K562 (cell line): ENCODE data around the gene ADIPOR1.
A peak's percentile ranks its signal among the peaks of the same experiment; 100 is the strongest.

Source experiments
- GABPB1 ChIP-seq: sonication (generic); formaldehyde crosslinking; IDR thresholded peaks from 2 replicates; pipeline ENCODE4 v1.8.0; 2022; ENCODE audit warnings: mild to moderate bottlenecking, missing genetic modification reagents
- POLR2A ChIP-seq: fragments of 450-650 bp; conservative IDR thresholded peaks from 2 replicates; pipeline ENCODE4 v1.6.1; 2016
- ZNF263 ChIP-seq: sonication (generic); formaldehyde crosslinking; IDR thresholded peaks from 2 replicates; pipeline ENCODE4 v1.8.0; 2022; ENCODE audit warnings: mild to moderate bottlenecking, missing genetic modification reagents, borderline replicate concordance
- TF ChIP-seq, protein P1 (sequence below), 3 experiments: IDR thresholded peaks in 2 of 3; conservative IDR thresholded peaks in 1 of 3; 2 replicates each; pipeline ENCODE4 v1.5.1; 2011 to 2012; ENCODE audit warnings: low read length in 3 of 3, mild to moderate bottlenecking in 3 of 3, control low read depth in 2 of 3, improper control_type of control experiment in 1 of 3, inconsistent platforms in 1 of 3, low read depth in 1 of 3, mixed read lengths in 1 of 3, moderate library complexity in 1 of 3; ENCODE audit not compliant: insufficient read depth in 2 of 3
- TF ChIP-seq, protein P2 (sequence below): sonication (generic); formaldehyde crosslinking; IDR thresholded peaks from 2 replicates; pipeline ENCODE4 v1.9.0; 2022; ENCODE audit warnings: mild to moderate bottlenecking, missing genetic modification reagents
- TF ChIP-seq, protein P3 (sequence below): sonication (generic); formaldehyde crosslinking; IDR thresholded peaks from 2 replicates; pipeline ENCODE4 v1.8.1; 2023; ENCODE audit warnings: mild to moderate bottlenecking, missing genetic modification reagents, moderate library complexity
- TF ChIP-seq, protein P4 (sequence below): fragments of 200-600 bp; sonication (generic); IDR thresholded peaks from one replicate; pipeline ENCODE4 v1.6.1; 2012; ENCODE audit warnings: mild to moderate bottlenecking, low read depth, low read length, inconsistent platforms

DNA sequence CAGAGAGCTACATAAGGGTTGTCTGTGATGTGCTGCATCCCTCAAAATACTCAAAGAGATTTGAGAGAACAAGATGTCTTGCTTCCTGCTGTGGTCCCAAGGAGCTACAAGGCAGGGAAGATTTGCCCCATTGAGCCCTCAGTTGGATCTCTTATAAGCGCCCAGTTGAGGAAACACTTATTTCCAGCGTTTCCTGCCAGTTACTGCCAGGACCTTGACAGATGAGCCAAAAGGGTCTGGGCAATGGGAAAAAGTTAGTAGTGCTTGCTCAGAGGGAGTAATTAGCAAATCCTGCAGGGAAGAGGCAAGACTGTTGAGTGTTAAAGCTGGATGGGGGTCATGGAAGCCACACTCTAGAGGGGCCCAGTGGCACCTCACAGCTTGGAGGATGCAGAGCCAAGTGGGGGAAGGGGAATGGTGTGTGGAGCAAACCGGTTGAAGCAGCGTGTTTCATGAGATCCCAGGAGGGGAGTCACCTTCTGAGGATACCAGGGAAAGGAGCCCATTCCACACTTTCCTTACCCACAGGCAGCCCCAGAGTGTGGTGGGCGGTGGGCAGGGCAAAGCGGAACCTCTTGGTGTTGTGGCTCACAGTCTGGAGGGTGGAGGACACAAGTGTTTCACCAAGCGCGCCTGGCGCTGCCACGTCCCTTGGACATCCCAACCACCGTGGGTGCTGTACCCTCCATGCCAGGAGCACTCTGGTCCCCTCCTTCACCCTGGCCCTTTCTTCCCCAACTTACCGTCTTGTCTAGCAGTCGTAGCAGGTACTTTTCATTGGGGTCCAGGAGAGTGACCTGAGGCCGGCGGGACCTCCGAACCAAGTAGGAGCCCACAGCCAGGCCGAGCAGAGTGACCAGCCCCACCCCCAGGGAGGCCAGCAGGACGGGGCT is 8.1 kb upstream of the ADIPOR1 start:
- TF ChIP-seq, protein P1, sequence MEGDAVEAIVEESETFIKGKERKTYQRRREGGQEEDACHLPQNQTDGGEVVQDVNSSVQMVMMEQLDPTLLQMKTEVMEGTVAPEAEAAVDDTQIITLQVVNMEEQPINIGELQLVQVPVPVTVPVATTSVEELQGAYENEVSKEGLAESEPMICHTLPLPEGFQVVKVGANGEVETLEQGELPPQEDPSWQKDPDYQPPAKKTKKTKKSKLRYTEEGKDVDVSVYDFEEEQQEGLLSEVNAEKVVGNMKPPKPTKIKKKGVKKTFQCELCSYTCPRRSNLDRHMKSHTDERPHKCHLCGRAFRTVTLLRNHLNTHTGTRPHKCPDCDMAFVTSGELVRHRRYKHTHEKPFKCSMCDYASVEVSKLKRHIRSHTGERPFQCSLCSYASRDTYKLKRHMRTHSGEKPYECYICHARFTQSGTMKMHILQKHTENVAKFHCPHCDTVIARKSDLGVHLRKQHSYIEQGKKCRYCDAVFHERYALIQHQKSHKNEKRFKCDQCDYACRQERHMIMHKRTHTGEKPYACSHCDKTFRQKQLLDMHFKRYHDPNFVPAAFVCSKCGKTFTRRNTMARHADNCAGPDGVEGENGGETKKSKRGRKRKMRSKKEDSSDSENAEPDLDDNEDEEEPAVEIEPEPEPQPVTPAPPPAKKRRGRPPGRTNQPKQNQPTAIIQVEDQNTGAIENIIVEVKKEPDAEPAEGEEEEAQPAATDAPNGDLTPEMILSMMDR (IDR thresholded peaks at IDR 0.05 in 2 of 3, conservative IDR thresholded peaks at IDR 0.05 in 1 of 3; ENCODE audit: insufficient read depth in 2 of 3, low read depth in 1 of 3, low read length in 3 of 3), result no peak
- TF ChIP-seq, protein P2, sequence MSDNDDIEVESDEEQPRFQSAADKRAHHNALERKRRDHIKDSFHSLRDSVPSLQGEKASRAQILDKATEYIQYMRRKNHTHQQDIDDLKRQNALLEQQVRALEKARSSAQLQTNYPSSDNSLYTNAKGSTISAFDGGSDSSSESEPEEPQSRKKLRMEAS (CRISPR knock-in tag), result no peak
- TF ChIP-seq POLR2A (no peak), ZNF263 (no peak), GABPB1 (CRISPR knock-in tag) (peak; percentile 10; the same call in 1 of the 2 replicates)
- TF ChIP-seq, protein P3, sequence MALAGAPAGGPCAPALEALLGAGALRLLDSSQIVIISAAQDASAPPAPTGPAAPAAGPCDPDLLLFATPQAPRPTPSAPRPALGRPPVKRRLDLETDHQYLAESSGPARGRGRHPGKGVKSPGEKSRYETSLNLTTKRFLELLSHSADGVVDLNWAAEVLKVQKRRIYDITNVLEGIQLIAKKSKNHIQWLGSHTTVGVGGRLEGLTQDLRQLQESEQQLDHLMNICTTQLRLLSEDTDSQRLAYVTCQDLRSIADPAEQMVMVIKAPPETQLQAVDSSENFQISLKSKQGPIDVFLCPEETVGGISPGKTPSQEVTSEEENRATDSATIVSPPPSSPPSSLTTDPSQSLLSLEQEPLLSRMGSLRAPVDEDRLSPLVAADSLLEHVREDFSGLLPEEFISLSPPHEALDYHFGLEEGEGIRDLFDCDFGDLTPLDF (CRISPR knock-in tag), result no peak
- TF ChIP-seq, protein P4, sequence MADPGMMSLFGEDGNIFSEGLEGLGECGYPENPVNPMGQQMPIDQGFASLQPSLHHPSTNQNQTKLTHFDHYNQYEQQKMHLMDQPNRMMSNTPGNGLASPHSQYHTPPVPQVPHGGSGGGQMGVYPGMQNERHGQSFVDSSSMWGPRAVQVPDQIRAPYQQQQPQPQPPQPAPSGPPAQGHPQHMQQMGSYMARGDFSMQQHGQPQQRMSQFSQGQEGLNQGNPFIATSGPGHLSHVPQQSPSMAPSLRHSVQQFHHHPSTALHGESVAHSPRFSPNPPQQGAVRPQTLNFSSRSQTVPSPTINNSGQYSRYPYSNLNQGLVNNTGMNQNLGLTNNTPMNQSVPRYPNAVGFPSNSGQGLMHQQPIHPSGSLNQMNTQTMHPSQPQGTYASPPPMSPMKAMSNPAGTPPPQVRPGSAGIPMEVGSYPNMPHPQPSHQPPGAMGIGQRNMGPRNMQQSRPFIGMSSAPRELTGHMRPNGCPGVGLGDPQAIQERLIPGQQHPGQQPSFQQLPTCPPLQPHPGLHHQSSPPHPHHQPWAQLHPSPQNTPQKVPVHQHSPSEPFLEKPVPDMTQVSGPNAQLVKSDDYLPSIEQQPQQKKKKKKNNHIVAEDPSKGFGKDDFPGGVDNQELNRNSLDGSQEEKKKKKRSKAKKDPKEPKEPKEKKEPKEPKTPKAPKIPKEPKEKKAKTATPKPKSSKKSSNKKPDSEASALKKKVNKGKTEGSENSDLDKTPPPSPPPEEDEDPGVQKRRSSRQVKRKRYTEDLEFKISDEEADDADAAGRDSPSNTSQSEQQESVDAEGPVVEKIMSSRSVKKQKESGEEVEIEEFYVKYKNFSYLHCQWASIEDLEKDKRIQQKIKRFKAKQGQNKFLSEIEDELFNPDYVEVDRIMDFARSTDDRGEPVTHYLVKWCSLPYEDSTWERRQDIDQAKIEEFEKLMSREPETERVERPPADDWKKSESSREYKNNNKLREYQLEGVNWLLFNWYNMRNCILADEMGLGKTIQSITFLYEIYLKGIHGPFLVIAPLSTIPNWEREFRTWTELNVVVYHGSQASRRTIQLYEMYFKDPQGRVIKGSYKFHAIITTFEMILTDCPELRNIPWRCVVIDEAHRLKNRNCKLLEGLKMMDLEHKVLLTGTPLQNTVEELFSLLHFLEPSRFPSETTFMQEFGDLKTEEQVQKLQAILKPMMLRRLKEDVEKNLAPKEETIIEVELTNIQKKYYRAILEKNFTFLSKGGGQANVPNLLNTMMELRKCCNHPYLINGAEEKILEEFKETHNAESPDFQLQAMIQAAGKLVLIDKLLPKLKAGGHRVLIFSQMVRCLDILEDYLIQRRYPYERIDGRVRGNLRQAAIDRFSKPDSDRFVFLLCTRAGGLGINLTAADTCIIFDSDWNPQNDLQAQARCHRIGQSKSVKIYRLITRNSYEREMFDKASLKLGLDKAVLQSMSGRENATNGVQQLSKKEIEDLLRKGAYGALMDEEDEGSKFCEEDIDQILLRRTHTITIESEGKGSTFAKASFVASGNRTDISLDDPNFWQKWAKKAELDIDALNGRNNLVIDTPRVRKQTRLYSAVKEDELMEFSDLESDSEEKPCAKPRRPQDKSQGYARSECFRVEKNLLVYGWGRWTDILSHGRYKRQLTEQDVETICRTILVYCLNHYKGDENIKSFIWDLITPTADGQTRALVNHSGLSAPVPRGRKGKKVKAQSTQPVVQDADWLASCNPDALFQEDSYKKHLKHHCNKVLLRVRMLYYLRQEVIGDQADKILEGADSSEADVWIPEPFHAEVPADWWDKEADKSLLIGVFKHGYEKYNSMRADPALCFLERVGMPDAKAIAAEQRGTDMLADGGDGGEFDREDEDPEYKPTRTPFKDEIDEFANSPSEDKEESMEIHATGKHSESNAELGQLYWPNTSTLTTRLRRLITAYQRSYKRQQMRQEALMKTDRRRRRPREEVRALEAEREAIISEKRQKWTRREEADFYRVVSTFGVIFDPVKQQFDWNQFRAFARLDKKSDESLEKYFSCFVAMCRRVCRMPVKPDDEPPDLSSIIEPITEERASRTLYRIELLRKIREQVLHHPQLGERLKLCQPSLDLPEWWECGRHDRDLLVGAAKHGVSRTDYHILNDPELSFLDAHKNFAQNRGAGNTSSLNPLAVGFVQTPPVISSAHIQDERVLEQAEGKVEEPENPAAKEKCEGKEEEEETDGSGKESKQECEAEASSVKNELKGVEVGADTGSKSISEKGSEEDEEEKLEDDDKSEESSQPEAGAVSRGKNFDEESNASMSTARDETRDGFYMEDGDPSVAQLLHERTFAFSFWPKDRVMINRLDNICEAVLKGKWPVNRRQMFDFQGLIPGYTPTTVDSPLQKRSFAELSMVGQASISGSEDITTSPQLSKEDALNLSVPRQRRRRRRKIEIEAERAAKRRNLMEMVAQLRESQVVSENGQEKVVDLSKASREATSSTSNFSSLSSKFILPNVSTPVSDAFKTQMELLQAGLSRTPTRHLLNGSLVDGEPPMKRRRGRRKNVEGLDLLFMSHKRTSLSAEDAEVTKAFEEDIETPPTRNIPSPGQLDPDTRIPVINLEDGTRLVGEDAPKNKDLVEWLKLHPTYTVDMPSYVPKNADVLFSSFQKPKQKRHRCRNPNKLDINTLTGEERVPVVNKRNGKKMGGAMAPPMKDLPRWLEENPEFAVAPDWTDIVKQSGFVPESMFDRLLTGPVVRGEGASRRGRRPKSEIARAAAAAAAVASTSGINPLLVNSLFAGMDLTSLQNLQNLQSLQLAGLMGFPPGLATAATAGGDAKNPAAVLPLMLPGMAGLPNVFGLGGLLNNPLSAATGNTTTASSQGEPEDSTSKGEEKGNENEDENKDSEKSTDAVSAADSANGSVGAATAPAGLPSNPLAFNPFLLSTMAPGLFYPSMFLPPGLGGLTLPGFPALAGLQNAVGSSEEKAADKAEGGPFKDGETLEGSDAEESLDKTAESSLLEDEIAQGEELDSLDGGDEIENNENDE, result no peak
